Measurements from ENCODE around the gene SVOPL.

SVOPL gene

DNA sequence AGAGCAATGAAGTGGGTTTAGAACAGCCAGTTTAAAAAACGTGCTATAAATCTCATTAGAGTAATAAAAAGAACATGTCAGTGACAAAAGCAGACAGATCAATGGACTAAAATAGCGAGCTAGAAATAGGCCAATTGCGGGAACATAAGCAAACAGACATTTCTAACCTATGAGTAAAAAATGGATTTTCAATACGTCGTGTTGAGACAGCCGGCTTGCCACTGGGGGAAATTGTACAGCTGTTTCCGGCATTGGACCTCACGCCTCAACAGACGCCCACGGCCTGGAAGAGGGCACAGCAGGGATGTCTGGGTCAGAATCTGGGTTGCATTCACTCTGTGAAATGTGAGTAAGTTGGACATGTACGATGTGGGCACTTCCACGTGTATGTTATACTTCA lies 92.9 kb downstream of the SVOPL start:
- DNase-seq (ENCODE audit: low read depth in 2 of 2) = no peak

DNA sequence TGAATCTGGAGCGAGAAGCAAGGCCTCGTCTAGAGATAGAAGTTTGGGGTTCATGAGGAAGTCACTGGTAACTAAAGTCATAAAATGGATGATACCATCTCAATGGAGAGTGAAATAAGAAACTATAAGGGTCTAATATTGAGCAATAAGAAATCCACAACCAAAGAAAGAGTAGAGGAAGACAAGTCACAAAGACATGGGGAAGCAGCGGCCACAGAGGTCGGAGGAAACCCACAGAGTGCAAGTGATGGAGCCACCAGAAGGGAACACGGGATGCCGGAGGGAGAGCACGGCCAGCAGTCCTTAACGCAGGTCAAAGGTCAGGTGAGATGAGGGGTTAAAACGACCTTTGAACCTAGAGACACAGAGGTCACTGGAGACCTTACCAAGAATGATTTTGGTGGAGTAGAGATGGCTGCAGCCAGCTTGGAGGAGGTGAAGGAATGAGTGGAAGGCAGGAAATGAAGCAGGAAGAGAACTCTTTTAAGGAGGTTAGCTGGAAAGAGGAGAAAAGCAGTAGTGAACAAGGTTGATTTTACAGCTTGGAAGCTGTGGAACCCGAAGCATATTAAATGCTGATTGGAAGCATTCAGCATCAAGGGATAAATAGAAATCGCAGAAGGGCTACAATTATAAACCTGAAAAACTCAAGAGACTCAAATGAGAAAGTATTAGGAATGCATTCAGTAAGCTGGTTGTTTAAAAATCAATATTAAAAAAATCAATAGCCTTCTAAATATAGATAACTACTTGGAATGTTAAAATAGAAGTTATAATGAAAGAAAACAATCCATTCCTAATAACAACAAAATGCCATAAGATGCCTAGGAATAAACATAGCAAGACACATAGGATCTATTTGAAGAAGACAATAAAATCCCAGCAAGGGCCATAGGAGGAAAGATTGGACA lies 93.7 kb downstream of the SVOPL start:
- no peak for DNase-seq (ENCODE audit: low read depth in 2 of 2)

DNA sequence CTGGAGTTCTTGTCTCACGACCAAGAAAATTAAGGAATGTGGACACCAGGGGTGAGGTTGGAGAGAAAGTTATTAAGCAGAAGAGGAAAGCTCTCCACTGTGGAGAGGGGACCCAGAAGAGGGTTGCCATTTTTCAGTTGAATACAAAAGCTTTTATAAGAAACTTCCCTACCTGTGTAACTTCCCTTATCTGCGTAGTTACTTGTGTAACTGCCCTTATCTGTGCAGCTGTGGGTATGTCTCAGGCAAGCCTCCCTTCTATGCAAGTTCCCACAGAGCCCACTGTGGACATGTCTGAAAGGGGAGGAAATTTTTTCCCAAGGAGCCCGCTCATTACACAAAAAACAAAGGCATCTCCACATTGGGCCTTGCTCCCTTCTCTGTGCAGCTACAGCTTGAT lies 94.9 kb downstream of the SVOPL start:
- no peak for DNase-seq (ENCODE audit: low read depth in 2 of 2)

DNA sequence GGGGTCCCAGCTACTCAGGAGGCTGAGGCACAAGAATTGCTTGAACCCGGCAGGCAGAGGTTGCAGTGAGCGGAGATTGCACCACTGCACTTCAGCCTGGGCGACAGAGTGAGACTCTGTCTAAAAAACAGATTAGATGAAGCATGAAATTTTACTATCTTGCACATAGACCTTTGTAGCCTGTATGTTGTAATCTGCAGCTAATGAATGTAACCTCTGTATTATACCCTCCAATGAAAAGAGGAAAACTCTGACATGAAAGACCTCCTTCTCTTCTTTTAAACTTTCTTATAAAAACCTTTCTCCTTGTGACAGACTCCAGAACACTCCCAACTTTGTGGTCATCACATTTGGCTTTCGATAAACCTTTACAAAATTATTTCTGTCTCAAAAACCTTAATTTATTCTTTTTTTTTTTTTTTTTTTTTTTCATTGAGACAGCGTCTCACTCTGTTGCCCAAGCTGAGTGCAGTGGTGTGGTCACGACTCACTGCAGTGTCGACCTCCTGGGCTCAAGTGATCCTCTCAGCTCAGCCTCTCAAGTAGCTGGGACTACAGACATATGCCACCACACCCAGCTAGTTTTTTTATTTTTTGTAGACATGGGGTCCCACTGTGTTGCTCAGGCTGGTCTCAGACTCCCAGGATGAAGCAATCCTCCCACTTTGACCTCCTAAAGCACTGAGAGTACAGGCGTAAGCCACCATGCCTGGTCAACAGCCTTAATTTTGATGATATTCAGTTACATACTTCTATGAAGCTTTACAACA lies 97.4 kb downstream of the SVOPL start:
- DNase-seq (ENCODE audit: low read depth in 2 of 2) = no peak

GRCh38 chr7:138602451-138602850 lies 98.7 kb downstream of the SVOPL start:
- DNase-seq (ENCODE audit: low read depth in 2 of 2) = no peak

DNA sequence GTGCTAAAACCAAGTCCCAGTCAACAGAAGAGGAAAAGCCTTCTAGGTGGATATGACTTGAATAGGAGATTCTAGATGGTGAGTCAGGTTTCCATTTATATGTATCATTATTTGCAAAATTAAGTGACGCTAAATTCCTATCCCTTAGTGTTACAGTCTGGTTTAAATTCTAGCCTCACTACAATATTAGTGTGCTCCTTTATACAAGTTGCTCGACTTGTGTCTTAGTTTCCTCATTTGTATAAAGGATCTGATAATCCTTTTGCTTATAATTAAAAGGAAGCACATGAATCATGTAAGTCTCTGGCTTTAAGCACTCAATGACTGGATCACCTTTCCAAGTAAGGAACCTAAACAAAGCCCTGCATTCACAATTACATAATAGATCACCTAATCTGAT lies 105.7 kb downstream of the SVOPL start:
- DNase-seq (ENCODE audit: low read depth in 2 of 2) = no peak

- DNase-seq (ENCODE audit: low read depth in 2 of 2) = no peak
Measured at GRCh38 chr7:138590154-138590553, 111.0 kb downstream of the SVOPL start.

DNA sequence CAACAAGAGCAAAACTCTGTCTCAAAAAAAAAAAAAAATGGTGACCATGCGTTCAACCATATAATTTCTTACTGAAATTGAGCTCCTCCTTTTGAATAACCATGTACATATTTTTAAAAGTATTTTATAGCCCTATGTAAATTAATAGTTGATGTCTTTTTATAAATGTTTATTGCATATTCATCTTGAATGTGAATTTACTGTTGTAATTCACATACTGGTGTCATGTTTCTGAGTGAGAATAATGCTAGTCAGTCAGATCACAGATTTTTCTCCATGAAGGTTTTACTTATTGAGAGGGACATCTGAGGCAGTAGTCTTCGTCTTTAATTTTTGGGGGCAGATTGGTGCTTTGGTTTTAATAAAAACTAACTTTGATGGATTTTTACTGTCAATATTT lies 112.2 kb downstream of the SVOPL start:
- no peak for DNase-seq (ENCODE audit: low read depth in 2 of 2)

GRCh38 chr7:138587485-138587884 lies 113.7 kb downstream of the SVOPL start:
- no peak for DNase-seq (ENCODE audit: low read depth in 2 of 2)

DNA sequence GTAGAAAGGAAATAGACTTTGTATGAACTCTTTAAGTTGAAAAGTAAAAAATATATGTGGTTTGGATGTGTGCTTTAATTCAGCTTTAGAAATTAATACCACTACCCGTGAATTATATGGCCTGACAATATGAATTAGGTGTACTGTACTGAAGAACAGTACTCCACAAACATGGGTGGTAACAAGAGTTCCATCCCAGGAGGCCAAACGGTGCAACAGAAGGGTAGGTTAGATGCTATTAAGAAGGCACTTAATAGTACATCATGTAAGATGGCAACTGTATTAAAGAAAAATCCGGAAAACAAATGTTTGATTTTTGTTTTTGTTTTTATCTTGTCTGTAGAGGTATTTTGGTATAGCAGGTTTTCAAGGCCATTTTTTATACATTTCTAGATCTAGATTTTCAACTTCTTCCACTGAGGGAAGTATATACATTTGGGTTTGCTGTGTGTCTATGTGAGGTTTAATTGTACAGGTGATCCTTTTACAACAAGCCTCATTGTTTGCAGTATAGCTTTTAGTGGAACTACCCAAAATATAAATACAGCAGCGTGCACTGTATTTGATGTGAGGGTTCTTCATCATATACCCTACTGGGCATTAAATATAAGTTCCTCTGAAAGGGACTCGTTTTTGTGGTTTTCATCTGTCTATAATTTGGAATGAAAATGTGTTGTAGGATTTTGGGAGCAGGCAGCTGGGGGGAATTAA lies 115.7 kb downstream of the SVOPL start:
- no peak for DNase-seq (ENCODE audit: low read depth in 2 of 2)

- no peak for DNase-seq (ENCODE audit: low read depth in 2 of 2)
Measured at GRCh38 chr7:138584696-138585095, 116.5 kb downstream of the SVOPL start.

GRCh38 chr7:138584283-138584682 lies 116.9 kb downstream of the SVOPL start:
- DNase-seq (ENCODE audit: low read depth in 2 of 2) = no peak

- no peak for DNase-seq (ENCODE audit: low read depth in 2 of 2)
Measured at GRCh38 chr7:138581065-138581464, 120.1 kb downstream of the SVOPL start.

- no peak for DNase-seq (ENCODE audit: low read depth in 2 of 2)
Measured at GRCh38 chr7:138579671-138580070, 121.5 kb downstream of the SVOPL start.

DNA sequence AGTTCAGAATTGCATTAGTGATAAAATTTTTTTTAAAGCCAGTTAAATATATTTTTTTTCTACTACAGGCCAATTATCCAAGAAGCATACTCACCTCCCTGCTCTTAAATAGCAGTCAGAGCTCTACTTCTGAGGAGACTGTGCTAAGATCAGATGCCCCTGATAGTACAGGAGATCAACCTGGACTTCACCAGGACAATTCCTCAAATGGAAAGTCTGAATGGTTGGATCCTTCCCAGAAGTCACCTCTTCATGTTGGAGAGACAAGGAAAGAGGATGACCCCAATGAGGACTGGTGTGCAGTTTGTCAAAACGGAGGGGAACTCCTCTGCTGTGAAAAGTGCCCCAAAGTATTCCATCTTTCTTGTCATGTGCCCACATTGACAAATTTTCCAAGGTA lies 122.0 kb downstream of the SVOPL start:
- DNase-seq (ENCODE audit: low read depth in 2 of 2) = no peak

- DNase-seq (ENCODE audit: low read depth in 2 of 2) = no peak
Measured at GRCh38 chr7:138575897-138576428, 125.2 kb downstream of the SVOPL start.

DNA sequence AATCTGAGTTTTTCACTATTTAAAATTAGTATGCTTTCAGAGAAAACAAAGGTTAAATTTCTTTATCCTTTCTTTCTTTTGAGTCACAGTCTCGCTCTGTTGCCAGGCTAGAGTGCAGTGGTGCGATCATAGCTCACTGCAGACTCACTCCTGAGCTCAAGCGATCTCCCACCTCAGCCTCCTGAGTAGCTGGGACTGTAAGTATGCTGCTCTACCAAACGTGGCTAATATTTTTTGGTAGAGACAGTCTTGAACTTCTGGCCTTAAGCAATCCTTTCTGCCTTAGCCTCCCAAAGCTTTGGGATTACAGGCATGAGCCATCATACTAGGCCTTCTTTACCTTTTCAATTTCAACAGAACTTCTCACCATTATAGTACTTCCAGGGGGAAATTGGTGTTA lies 127.4 kb downstream of the SVOPL start:
- DNase-seq (ENCODE audit: low read depth in 2 of 2) = no peak

DNA sequence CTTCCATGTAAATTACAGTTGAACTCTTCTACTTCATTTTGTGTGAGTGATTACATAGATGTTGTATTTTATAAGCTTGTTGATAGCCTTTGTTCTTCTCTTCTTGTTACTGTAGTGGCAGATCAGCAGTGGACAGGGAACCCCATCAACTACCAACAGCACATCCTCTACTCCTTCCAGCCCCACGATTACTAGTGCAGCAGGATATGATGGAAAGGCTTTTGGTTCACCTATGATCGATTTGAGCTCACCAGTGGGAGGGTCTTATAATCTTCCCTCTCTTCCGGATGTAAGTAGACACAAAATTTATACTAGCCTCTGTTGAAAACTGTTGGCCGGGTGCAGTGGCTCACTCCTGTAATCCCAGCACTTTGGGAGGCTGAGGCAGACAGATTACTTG lies 130.4 kb downstream of the SVOPL start:
- DNase-seq (ENCODE audit: low read depth in 2 of 2) = no peak

DNA sequence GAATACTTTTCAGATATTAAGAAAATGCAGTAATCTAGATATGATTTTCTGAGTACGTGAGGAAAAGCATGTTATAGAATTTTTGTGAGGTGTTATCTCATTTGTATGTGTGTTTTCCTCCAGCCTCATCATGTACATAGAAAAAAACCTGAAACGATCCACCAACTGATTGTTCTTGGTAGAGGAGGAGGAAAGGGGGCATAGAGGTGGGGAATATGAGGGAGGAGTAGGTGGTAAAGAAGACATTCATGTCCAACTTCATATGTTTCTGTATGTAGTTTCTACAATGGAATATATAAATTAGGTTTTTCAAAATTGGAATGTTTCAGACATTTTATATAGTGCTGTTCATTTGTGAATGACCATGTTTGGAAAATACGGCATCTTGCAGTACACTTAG lies 131.7 kb downstream of the SVOPL start:
- DNase-seq (ENCODE audit: low read depth in 2 of 2) = no peak

- no peak for DNase-seq (ENCODE audit: low read depth in 2 of 2)
Measured at GRCh38 chr7:138568655-138569054, 132.5 kb downstream of the SVOPL start.

DNA sequence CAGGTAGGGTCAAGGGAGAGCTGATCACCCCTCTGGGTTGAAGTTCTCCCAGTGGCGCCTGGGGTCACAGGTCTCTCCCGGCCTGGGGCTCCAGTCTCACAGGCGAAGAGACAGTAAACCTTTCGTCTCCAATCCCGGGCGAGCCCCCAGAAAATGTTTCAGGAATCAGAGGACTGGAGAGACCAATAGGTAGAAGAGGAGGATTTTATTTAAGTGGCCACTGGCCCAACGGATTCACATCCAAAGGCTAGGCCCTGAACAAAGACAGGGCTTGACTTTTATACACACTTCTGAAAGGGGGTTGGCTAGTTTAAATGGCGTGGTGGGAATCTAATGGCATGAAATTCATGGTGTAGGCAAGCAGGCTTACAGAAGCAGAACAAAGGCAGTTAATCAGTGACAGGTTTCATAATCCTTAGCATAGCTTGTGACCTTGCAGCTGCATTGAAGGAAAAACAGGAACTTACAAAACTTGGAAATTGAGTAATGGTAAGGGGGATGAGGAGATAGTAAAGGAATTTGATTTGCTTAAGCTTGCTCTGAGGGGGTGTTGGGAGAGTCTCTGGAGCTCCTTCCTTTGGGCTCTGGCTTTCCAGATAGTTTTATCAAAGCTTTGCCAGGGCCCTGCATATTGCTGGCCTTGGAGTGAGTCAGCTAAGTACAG lies 135.6 kb downstream of the SVOPL start:
- no peak for DNase-seq (ENCODE audit: low read depth in 2 of 2)

- no peak for DNase-seq (ENCODE audit: low read depth in 2 of 2)
Measured at GRCh38 chr7:138565071-138565450, 136.1 kb downstream of the SVOPL start.
